CD4-positive, alpha-beta T cell treated with Interleukin-17A for 1 hour (primary cell): ENCODE results near the gene KCNK10.
"Not testable (repeated sequence)": the region's sequence is repeated elsewhere in the genome, so short reads cannot be mapped to it uniquely, and the experiment has no call there.

Source experiments
- DNase-seq: peaks from one replicate; pipeline ENCODE4 v3.0.0-alpha.2; 2020

KCNK10 gene

DNA sequence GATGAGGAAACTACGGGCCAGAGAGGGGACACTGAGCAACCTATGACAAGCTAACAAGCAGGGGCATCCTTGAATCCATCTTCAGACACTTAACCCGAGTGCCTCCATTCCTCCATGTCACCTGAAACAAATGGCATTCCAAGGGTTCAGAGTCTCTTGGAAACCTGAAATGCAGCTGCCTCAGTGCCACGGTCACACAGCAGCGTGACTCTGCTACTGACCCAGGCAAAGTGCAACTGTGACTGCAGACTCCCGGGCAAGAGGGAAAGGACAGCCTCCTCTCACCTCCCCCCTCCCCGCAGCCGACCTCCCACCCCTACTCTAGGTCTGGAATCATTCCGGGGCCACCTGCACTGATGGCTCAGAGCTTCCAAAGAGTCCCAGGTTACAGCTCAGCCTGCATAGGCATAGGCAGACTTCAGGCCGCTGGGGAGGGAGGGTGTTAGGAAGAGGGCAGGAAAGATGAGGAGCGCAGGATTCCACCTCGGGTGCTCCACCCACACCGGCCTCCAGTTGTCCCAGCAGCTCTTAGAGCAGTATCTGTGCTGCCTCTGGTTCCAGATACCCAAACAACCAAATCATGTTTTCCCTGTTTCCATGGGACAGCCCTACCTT lies 53.2 kb downstream of the KCNK10 start:
- no peak for DNase-seq

DNA sequence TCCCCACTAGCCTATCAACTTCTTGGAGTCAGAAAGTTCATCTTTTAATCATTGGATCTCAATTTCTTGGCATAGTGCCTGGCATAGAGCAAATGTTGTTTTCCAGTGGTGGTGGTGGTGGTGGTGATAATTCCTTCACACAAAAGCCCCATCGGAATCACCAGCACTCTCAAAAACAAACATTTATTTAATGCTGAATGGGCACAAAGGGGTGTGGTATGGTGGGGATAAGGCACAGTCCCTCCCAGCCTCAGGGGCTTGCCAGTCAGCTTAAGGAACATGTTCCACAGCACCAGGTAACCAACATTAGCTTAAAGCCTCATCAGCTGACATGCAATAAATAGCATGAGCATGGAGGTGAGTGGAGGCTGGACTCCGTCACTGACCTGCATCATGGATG lies 56.6 kb downstream of the KCNK10 start:
- no peak for DNase-seq

DNA sequence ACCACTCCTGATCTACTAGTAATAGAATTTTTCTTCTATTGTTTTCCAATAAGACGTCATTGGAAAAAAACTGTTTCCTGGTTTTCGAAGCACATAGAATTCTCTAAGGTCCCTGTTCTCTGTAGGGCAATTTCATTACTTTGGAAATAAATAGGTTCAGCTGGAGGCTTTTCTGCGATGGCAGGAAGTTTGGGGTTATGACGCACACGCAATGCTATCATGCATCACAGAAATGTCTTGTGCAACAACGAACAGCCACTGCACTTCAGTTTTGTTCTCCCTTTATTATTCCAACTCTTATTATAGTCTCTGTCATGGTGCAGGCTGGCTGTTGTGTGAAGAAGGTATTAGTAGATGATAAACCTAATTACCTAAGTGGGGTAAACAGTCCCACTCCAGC lies 59.0 kb downstream of the KCNK10 start:
- no peak for DNase-seq

DNA sequence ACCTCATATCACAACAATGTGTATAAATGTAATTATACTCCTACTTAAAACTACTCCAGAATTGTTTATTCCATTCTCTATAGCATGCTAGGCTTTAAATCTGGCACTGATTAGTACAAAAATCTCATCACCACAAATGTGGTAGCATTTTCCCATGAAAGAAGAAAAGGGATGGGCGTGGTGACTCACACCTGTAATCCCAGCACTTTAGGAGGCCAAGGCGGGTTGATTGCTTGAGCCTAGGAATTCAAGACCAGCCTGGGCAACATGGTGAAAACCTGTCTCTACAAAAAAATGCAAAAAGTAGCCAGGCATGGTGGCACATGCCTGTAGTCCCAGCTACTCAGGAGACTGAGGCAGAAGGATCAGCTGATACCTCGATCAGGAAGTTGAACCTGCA lies 61.8 kb downstream of the KCNK10 start:
- DNase-seq = not testable (repeated sequence)

DNA sequence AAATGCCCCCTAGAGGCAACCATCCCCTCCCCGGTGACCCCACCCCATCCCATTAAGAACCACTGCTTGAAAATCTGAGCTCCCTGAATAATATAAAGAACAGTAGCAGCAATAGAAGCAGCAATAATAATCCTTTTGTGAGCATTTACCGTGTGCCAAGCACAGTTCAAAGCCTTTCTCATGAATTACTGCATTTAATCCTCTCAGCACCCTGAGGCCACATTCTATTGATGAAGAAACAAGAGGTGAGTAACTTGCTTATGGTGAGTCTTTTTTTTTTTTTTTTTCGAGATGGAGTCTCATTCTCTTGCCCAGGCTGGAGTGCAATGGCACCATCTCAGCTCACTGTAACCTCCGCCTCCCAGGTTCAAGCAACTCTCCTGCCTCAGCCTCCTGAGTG lies 65.0 kb downstream of the KCNK10 start:
- no peak for DNase-seq

DNA sequence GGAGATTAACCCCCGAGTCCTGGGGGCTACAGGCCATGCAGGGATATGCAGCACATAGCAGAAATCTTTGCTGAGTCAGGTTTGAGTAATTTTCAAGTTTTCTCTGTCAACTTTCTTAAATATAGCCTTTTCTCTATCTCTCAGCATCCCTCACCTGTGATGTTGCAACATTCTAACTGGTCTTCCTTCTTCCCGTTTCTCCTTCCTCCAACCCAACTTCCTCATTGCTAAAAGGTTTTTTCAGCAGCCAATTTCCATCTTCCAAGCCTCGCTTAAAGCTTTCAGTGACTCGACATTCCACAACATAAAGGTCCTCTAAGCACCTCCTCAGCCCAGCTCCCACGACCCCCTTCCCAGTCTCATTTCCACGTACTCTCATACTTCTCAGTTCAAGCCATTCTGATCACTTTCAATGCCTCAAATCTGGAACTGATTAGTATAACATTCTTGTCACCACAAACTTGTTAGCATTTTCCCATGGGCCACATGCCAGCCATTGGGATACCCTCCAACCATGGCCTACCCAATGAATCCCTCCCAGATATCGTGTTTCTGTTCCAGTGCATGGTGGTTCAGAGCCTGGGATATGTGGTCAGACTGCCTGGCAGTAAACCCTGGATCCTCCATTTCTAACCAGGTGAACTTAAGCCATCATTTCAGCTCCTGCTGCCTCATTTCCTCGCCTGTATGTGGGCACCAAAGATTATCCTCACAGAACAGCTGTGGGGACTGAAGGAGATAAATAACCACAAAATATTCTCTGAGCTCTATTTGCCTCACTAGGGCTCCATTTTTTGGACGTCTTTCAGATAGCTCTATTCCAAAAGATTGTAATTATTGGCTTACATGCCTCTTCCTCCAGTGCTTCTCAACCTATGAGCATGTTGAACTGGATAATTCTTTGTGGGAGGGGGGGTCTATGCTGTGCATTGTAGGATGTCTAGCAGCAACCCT lies 65.8 kb downstream of the KCNK10 start:
- DNase-seq = no peak

DNA sequence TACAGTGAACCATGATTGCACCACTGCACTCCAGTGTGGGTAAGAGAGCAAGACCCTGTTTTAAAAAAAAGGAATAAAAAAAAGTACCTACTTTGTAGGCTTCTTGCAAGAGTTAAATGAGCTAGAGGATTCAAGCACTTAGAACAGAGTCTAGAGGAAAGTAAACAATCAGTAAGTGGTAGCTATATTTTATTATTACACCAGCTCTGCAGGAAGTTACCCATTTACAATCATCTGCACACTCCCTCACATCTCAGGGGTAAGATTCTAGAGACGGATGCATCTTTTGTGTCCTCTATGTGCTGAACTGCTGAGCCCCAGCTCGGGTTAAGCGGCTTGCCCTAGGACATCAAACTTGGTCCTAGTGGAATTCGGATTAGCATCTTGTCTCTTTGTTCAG lies 67.3 kb downstream of the KCNK10 start:
- DNase-seq = no peak

DNA sequence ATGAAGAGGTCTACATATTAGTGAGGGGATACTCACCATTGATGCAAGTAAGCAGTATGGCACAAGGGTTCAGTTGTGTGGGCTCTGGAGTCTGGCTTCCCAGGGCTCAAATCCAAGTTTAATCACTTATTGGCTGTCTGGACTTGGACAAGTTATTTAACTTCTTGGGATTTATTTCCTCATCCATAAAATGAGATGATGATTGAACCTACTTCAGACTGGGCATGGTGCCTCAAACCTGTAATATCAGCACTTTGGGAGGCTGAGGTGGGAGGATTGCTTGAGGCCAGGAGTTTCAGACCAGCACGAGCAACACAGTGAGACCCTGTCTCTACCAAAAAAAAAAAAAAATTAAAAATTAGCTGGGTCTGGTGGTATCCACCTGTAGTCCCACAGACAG lies 67.9 kb downstream of the KCNK10 start:
- DNase-seq = no peak

DNA sequence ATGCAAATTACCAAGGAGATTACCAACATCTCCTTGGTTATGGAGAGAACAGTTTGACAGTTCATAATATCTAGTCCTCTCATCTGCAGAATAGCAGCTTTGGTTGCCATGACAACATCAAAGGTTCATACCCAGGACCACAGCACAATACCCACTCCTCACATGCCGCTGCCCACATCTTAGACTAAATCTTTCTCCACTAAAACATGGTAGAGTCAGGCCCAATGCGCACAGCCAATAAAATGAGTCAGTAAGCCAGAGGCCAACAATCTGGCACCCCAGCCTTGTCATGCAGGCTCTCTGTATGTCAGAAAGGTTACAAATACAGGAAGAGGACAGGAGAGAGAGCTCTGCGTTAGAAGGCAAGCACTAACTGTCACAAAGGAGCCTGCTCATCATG lies 70.6 kb downstream of the KCNK10 start:
- no peak for DNase-seq

DNA sequence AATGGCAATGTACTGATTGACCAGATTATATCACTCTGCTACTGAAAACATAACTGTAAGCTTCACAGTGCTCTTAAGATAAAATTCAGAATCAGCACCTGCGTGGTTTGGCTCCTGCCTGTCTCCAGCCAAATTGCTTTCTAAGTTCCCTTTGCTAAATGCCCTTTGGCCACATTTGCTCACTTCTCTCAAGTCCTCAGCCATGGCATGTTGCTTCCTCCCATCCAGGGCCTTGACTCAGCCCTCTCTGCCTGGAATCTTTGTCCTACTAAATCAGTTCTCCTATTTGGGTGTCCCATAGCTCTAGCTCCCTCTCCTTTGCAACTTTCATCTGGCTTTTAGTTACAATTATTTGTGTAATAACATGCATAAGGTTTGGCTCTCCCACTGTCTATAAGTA lies 71.4 kb downstream of the KCNK10 start:
- DNase-seq = no peak

DNA sequence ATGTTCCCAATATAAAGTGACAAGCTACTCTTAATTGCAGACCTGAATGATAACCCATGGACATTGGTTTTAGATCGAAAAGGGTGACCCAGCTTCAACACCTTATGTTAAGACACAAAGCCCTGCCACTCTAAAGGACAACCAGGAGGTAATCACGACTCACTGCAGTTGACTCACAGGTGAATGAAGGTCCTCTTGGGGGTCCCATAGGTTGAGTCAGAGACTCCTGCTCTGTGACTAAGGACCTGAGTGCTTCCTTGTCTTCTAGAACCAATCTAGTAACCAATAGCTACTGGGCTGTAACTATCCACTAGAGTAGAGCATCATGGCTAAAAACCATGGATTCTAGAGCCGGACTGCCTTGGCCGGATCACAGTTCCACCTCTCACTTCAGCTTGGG lies 73.8 kb downstream of the KCNK10 start:
- no peak for DNase-seq

DNA sequence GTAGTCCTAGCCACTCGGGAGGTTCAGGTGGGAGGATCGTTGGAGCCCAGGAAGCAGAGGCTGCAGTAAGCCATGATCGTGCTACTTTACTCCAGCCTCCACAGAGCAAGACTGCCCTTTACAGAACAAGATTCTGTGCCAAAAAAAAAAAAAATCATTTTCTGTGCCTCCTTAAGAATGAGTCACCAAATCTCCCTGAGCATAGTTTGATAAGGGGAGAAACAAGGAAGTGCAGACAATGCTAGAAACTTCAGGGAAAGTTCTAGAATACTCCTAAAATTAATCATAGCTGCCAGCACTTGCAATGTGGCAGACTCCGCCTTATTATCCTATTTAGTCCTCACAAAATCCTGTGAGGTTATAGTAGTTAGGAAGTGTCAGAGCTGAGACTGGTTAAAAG lies 74.5 kb downstream of the KCNK10 start:
- DNase-seq = no peak

DNA sequence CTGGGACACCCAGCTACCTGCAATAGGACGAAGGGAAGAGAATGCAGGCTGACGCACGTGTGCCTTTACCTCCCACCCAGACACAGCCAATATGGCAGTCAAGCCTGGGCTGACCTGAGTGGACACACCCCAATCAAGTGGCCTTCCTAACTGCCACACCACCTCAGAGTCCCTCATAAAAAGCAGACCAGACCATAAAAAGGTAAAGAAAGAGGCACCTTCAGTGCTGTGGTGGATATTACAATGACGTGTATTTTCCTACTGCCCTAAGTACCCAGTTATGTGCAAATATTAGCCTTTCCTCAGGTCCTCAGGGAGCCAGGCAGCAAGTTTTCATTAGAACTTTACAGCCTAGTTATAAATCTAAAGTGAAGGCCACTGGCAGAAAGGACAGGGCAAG lies 75.8 kb downstream of the KCNK10 start:
- DNase-seq = no peak

DNA sequence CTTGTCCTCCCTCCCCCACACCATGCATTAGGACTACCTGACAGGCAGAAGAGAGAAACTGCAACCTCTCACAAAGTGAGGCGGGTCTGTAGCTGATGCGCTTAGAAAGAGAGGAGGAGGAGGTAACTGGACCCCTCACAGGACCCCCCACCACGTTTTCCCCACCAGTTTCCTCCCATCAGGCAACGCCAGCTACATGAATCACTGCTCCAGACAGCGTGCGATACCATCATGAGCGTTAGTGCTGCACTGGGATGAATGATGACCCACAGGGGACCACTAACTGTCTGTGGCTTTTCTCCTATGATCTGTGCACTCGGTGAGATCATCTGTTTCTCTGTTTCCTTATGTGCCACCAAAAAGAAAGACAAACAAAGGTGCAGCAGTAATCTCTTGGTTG lies 77.7 kb downstream of the KCNK10 start:
- no peak for DNase-seq

DNA sequence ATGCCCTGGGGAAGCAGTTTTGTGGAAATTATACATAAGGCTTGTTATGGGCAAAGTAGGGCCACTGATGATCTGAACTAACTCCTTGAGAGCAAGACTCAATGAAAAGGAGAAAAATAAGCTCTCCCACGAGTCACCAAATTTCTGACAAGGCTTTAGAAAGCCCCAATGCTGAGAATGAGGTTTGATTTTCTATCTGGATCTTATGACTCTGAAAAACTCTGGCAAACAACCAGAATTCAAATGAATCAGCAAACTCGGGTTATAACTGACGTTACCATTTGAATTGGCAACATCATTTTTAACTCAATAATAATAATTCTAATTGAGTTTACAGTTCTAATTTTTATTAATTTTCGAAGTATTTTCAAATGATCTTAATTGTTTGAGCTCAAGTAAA lies 79.1 kb downstream of the KCNK10 start:
- no peak for DNase-seq

DNA sequence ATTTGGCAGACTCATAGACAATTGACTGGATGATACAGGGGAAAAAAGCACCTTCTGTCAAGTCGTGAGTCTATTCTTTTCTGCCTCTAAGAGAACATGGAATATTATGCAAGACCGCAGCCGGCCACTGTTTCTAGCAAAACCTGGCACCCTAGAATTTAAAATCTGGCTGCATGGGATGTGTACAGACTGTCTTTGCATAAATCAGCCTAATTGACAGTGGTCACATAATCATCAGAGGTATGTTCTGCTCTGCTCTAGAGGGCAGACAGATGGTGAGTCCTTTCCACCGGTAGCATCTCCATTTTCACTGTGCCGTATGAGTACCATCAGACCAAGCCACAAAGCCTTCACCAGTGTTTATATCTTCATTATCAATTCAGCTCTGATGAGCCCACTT lies 80.6 kb downstream of the KCNK10 start:
- DNase-seq = no peak

DNA sequence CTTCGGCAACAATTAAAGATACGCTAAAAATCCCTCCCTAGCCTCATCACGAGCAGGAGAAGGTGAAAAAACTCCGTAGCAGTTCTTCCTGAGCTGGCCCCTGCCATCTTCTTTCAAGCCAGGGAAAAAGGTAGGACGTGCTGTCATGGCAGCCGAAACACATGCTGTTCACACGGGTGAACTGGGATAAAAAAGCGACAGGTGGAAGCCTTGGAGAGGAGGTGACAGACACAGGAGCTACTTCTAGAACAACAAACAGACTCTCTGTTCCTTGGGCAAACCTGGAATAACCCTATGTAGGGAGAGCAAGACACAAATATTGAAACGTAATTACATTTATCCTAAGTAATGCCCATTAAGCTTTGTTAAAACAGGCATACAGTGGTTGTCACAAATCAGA lies 81.3 kb downstream of the KCNK10 start:
- no peak for DNase-seq

DNA sequence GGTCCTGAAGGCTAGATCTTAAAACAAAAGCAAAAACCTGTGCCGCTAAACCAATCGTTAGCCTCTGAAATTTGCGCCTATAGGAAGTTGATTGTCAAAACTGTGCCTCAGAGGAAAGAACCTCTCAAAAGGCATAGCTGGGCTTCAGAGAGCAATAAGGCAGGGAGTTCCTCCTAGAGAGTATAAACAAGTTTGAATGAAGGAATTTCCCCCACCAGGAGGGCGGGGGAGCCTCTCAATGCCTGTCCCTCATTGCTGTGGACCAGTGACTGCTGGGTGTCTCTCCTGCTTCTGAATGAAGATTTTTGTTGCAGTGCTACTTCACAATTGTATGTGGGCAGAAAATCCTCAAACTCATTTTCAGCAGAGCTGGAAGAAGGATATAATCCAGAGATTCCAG lies 88.6 kb downstream of the KCNK10 start:
- DNase-seq = no peak

DNA sequence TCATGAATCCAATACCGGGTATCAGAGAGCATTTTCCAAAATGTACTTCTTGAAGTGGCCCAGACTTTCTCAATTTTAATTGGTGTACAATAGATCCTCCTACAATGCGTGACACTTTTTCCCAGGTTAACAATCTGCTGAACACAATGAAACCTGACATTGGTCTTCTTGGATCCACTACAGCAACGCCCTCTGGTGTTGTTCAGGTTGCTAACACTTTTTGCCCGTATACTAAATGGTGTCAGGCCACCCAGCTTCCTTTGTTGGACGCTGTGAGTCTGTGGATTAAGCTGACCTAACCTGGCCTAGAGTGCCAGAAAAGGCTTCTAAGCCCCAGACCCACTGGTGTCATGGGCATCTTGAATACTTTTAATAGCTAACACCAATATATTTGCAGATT lies 89.2 kb downstream of the KCNK10 start:
- peak; percentile 6 for DNase-seq

DNA sequence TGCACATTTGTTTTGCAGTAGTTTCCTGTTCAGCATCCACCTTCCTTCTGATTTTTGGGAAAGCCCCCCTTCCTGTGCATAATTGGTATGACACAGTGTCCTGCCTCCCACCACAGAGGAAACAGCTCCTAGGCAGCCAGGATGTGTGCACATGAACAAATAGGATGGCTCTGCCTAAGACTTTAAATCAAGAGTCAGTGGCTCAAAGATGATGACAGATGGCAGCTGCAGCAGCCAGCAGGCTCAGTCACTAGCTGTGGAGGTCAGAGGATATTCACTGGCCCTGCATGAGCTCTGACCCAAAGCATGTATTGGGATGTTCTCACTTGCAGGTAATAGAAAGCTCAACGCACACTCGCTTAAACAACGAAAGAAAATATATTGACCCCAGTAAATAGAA lies 90.3 kb downstream of the KCNK10 start:
- DNase-seq = no peak

DNA sequence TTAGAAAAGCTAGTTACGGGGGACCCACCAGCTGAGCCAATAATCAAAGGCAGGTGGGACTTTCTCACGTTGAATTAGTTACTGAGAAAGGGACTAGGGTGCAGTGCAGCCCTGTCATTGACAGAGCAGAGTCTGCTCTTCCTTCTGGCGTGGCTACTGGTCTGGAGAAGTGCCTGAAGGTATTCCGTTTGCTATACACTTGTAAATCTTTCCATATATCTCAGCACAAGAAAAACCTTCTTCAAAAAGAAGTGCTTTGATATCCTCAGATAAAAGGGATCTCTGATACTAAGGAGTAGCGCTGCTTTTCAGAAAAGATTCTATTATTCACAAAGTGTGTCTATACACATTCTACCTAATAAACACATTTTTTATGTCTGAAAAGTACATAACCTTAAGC lies 91.5 kb downstream of the KCNK10 start:
- no peak for DNase-seq

DNA sequence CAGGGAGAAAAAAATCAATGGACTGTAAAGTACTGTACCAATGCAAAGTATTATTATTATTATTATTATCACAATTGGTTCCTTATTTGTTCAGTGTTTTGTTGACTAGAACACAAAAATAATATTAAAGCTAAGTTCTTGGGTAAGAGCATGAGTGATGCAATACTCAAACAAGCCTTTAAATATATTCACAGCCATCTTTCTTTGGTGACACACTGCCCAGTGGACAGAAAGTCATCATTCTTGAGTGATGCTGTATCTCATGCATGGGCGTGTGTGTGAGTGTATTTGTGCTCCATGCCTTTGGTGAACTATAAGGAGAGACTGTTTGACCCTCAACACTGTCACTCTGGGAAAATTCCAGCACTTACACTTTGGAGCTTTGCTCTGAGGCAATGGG lies 93.6 kb downstream of the KCNK10 start:
- no peak for DNase-seq

DNA sequence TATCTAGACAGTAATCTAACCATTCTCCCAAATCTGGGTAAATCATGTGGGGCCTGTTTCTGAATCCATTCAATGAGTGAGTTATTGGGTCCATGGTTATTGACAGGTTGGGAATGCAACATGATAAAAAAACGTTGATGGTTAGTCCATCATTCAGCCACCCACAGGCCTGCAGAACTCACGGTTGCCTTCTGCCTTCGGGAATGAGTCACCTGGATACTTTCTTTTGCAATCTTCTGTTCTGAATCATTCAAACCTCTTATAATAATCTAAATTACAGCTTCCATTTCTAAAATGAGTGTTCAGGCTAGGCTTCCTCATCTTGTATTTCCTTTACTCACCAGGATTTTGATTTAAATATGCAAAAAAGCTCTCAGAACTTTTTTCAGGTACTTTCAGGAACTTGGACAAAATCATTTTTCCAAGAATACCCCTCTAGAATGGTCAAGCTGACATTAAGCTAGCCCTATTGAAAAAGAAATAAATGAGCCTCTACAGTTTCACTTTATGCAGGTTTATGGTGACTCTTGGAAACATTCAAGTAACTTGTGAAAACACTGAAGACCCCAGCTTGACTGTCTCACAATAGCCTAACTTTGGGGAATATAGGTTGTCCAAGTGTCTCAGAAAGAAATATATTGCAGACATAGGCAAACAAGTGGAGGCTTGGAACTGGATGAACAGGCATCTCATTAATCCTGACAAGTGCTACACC lies 94.4 kb downstream of the KCNK10 start:
- no peak for DNase-seq

DNA sequence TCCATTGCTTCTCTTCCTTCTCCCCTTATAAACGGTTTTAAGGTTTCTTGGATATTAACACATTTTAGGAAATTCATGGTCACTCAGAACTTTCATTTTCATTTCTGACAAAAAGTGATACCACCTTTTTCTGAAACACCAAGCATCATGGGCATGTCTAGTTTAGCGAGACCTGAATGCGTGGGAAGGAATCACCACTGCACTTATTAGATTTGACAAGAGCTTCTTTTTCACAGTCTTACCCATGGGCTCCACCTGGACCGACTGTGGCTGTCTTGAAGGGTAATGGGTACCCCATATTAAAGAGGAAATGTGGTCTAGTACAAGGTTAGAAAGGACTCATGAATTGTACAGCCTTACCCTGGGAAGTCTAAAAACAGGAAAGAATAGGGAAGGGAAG lies 95.4 kb downstream of the KCNK10 start:
- DNase-seq = no peak
